IPS DF 4.7 (cell line): ENCODE data around the gene GALNT10.

Source experiments
- DNase-seq: peaks from one replicate; pipeline ENCODE4 v3.0.0-alpha.2; 2013; ENCODE audit warnings: low spot score; ENCODE audit errors: extremely low read depth

GALNT10 gene

DNA sequence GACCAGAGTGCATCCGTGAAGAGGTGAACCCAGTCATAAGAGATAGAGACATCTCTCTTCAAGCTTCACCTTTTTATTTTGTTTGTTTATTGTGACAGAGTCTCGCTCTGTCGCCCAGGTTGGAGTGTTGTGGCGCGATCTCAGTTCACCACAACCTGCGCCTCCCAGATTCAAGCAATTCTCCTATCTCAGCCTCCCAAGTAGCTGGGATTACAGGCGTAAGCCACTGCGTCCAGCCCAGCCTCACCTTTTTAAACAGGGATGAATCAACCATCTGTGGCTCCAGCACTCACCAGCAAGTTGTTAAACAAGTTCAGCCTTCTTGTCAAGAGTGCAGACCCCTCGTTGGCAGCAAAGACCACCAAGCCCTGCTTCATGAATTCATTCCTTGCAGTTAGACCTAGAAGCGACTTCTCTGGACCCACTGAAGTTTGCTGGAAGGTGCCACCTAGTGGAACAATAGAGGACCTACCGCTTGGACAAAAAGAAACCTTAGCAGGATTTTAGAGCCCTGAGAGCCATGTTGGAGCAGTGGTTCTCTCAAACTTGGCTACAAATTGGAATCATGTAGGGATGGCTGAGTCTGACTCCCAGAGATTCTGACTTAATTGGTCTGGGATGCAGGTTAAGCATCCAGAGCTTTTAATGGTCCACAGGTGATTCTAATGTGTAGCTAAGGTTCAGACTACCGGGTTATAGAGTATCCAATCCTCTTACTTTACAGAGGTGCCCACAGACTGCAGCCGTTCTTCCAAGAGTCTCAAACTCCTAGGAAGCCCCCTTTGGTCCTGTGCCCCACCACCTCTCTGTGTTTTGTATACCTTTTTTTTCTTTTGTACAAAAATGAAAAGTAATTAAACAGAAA, 10.5 kb upstream of the GALNT10 start:
- DNase-seq = no peak

- DNase-seq = no peak
These were observed 9.4 kb upstream of the GALNT10 start for GRCh38 chr5:154181161-154181560.

DNA sequence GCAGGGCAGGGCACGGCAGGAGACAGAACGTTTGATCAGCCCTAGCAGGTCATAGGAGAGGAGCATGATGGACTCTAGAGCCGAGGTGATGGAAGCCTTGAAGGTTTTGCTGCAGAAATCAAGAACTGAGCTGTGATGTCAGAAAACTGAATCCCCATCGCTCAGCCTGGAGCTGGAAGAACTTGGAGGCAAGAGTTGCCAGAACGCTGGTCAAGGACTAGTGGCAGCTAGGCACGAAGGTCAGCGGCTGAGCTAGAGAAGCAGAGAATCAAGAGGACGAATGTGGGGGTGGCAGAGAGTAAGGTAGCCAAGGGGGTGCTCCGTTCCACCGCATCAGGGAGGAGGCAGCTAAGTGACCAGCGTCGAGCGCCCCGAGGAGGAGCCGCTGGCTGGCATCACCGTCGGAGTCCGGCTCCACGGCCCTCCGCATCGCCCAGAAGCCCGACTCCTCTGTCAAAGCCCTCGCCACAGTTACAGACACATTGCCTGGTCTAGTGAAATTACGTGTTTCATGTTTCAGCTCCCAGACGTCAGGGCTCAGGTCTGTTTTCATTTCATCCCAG, 1.2 kb upstream of the GALNT10 start:
- DNase-seq = no peak

DNA sequence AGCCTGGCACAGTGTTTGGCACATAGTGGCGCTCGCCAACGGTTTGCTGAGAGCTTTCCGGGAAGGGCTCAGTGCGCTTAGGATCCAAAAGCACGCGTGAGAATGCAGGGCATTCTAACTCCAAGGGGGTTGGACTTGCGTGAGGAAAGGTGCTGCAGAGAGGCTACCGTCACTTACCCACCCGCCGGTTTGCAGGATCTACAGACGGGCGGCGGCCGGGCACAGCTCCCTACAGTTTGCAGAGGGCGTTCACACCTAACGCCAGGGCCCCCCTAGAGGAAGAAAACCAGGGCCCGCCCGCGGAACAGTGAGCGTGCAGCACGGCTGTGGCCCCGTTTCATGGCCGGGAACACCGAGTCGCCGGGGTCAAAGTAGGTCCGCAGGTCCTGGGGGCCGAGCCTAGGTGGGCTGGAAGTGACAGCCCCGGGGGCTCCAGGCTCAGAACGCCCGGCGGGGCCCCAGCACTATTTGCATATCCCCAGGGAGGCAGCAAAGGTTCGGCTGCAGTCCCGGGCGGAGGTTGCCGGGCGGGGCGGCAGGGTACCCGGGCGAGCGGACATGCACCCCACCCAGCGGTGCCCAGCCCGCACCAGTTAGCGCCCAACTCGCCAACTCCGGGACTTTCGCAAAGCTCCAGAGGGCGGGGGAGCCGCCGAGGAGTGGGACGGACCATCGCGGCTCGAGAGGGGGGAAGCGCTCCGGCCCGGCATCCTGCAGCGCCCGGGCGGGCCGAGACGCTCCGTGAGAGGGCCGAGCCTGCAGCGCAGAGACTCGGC, 526 bp upstream of the GALNT10 start:
- DNase-seq = no peak

- no peak for DNase-seq
These were observed 1.1 kb downstream of the GALNT10 start for GRCh38 chr5:154191467-154192261.

DNA sequence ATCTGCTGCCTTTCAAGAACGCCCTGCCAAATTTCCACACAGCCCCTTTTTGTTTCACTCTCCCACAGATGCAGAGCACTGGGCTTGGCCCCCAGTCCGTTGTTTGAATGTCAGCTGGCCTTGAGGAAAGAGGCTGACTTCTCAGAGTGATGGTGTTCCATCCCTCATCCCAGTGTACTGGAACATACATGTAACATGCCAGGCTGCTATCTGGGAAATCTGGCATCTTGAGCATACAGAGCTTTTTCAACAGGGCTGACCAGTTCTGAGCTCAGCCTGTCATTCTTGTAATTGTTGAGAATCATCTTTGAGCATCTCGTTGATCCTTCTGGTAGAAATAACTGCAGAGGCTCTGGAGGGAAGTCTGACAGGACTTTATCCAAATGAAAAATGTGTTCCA, 2.8 kb downstream of the GALNT10 start:
- no peak for DNase-seq

DNA sequence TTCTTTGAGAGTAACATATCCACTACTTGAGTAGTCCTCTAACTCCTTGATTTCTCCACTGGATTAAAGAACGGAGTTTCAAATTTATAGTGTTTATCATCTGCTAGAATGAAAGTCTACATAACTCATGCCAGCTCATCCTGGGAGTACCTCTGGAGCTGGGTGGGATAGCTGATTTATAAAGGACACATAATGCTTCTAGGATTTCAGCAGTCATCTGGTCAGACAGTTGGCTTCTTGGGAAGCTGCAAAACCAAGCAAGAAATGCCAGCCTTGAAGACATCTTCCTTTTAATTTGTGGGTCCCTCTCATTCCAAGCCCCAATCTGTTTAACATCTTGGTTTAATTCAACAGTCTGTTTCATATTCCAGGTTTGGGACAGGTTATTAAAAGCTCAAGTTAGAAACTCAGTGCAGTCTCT, 3.2 kb downstream of the GALNT10 start:
- DNase-seq = no peak

DNA sequence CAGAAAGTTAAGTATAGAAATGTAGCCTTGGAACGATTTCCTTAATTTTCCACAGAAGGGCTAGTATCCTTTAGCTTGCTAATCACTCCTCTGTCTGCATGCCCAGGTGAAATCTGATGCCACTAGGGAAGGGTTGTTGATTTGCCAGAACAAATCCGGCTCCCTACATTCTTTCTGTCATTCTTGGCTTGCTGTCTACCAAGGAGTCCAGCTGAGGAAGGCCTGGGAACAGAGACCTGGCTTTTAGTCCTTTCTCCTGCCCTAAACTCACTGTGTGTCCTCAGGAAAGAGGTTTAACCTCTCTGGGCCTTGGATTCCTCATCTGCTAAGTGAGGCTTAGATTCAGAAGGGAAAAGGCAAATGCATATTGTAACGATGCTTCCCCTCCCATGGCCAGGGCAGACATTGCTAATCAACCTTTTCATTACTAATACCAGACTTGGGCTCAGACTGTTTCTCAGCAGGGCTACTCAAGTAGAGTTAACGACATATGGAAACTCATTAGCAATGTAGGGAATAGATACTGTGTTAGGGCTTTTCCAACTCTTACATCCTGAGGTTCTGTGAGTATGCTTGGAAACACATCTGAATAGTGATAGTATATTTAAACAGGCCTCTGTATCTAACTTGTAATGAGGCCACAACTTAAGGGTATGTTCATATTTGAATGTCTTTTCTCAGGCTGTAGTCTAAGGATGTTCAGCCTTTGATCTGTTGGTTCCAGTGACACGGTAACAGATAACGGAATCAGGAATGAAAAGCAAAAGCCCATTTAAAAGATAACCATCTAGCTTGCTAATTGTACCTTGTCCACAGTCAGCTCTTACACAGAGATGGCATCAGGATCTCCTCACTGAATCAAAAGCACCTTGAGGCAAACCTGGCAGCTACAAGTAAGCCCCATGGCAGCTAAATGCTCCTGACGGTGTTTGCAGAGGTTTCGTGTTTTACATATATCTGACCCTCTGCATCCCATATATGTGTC, 4.1 kb downstream of the GALNT10 start:
- peak; percentile 74 for DNase-seq

- no peak for DNase-seq
These were observed 5.7 kb downstream of the GALNT10 start for GRCh38 chr5:154196281-154196680.

DNA sequence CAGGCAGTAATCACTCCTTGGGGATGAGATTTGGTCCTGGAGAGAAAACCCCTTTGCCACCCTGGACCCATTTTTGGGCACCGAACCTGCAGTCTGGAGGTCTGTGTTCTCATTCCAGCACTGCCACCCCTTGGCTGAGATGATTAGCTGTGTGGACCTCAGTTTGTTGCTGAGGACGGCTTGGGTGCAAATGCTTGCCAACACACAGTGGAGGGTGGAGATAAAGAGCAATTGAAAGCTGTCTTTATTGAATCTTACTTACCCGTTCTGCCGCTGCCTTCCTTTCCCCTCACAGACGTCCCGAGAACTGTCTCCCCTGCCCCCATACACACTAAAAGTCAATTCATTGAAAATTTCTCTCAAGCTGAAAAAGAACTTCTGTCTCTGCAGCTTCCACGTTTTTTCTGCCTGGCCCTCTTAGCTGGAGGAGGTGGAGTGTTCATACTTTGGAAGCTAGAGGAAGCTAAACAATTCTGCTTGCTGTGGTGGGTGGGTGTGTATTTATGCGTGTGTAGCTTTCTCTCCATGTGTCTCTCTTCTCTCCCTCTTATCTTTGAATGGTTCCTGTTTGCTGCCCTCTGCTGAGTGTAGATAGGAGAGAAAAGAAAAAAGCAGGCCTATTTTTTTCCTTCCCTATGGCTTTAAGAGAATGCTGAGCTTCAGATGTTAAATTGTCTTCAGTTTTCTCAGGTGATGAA, 6.6 kb downstream of the GALNT10 start:
- DNase-seq = no peak

DNA sequence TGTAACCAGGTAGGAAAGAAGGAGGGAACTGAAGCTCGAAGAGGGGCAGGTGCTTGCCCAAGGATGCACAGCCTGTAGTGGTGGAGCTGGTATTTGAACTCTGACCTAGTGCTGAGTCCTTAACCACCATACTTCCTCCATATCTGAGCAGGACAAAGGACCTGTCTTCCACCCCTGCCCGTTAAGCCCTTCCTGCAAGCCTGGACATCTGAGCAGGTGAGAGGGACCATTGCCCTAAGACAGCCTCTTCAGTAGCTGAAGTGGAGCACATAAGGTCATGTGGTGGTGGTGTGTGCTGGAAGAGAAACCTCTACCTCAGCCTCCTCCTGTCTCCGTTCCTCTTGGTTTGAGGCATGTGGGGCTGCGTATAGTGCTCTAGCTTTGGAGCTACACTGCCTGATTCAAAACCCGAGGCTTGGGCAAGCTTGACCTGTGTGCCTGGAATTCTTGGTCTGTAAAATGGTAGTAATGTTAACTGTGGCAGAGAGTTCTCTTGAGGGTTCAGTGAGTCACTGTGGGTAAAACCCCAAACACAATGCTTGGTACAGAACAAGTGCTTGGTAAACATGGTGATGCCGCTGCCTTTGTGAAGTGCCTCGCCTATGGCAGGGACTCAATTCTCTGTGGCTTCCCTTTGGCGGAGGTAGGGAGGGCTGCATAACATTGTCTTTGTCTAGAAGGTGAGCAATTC, 7.4 kb downstream of the GALNT10 start:
- no peak for DNase-seq

DNA sequence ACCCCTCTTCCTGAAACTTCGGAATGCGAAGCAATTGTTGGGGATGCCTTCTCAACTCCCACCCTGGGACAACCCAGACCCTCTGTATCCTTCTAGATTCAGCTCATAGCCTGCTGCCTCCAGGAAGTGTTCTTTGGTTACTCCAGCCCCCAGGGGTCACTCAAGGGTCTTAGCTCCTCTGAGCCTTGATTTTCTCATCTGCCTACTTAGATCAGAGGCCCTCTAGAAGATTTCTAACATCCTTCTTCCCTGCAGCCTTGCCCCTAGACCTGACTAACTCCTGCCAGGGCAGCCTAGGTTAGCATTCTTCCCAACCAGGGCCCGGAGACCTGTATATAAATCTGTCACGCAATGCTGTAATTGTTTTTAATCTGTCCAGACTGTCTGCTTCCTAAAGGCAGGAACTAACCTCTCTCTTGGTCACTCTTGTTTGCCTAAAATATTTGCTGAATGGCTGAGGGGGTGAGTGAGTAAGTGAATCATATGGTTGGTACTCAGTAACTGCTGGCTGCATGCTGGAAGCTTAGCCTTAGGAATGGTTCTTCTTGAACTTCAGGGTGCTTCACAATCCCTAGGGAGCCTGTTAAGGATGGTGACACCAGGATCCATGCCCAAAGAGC, 8.2 kb downstream of the GALNT10 start:
- no peak for DNase-seq

GRCh38 chr5:154199263-154199662, 8.7 kb downstream of the GALNT10 start:
- no peak for DNase-seq

DNA sequence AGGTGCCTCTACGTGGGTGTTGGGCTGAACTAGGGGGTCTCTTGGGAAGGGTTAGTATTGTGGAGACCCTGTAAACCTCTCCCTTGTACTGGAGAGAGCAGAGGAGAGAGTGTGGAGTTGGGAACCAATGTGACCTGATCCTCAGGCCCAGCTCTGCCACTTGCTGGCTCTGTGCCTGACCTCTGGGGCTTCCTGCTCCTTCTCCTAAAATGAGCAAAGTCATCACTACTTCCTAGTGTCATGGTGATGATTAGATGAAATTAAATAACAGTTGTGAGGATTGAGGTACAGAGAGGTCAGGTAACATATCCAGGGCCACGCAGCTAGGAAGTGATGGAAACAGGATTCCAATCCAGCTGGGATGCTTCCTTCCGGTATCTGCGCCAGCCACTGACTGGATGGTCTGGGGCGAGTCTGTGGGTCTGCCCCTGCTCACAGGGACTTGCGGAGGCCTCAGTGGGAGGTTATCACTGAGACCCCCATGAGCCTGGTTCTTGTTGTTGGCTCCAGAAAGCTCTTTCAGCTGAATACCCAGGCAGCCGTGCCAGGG, 9.2 kb downstream of the GALNT10 start:
- no peak for DNase-seq

- no peak for DNase-seq
These were observed 9.7 kb downstream of the GALNT10 start for GRCh38 chr5:154200221-154200620.

GRCh38 chr5:154201108-154201769, 10.7 kb downstream of the GALNT10 start:
- DNase-seq = no peak

GRCh38 chr5:154202379-154203260, 12.1 kb downstream of the GALNT10 start:
- no peak for DNase-seq
